Mesenchymal stem cell (in vitro differentiated cells and primary cell): Measurements from ENCODE around the gene CNOT6.

ENCODE experiments used
- DNase-seq: peaks from one replicate; pipeline ENCODE4 v3.0.0-alpha.2; 2013
- H2AFZ ChIP-seq: one replicate; pipeline ENCODE4 v1.6.1; 2013; ENCODE audit warnings: low read depth, mild to moderate bottlenecking, control low read depth, inconsistent platforms, low read length, moderate library complexity
- H2AK5ac ChIP-seq: 2 replicates; pipeline ENCODE4 v1.6.1; 2013; ENCODE audit warnings: low read length, moderate library complexity, mild to moderate bottlenecking, inconsistent platforms; ENCODE audit not compliant: severe bottlenecking
- H2BK120ac ChIP-seq: one replicate; pipeline ENCODE4 v1.6.1; 2013; ENCODE audit warnings: low read depth, mild to moderate bottlenecking, inconsistent platforms, low read length, moderate library complexity
- H2BK12ac ChIP-seq, 2 experiments: one replicate each; pipeline ENCODE4 v1.6.1; 2013; ENCODE audit warnings: inconsistent platforms in 2 of 2, low read length in 2 of 2, mild to moderate bottlenecking in 2 of 2, moderate library complexity in 2 of 2, control low read depth in 1 of 2
- H2BK15ac ChIP-seq: one replicate; pipeline ENCODE4 v1.6.1; 2013; ENCODE audit warnings: mild to moderate bottlenecking, low read depth, inconsistent platforms; ENCODE audit not compliant: poor library complexity, severe bottlenecking
- H2BK5ac ChIP-seq: 2 replicates; pipeline ENCODE4 v1.6.1; 2013; ENCODE audit warnings: low read depth, mild to moderate bottlenecking, low read length, control low read depth, inconsistent platforms; ENCODE audit not compliant: poor library complexity, severe bottlenecking
- H3K14ac ChIP-seq, 2 experiments: one replicate each; pipeline ENCODE4 v1.6.1; 2013; ENCODE audit warnings: inconsistent platforms in 2 of 2, low read length in 2 of 2, control low read depth in 1 of 2, mild to moderate bottlenecking in 1 of 2, moderate library complexity in 1 of 2
- H3K18ac ChIP-seq, 2 experiments: one replicate each; pipeline ENCODE4 v1.6.1; 2013; ENCODE audit warnings: inconsistent platforms in 2 of 2, low read length in 2 of 2, control low read depth in 1 of 2, low read depth in 1 of 2, mild to moderate bottlenecking in 1 of 2
- H3K23ac ChIP-seq, 2 experiments: one replicate each; pipeline ENCODE4 v1.6.1; 2013; ENCODE audit warnings: inconsistent platforms in 2 of 2, low read length in 2 of 2, mild to moderate bottlenecking in 2 of 2, moderate library complexity in 2 of 2, control low read depth in 1 of 2
- H3K27ac ChIP-seq: 2 replicates; pipeline ENCODE4 v1.5.1; 2013; ENCODE audit warnings: mild to moderate bottlenecking, moderate library complexity, low read length, control low read depth, inconsistent platforms; ENCODE audit not compliant: poor library complexity, severe bottlenecking
- H3K27me3 ChIP-seq, 2 experiments: 2 replicates each; pipeline versions ENCODE4 v1.6.1 to v1.7.0; 2013; ENCODE audit warnings: low read length in 2 of 2, mild to moderate bottlenecking in 2 of 2, moderate library complexity in 2 of 2, control low read depth in 1 of 2, inconsistent platforms in 1 of 2; ENCODE audit not compliant: control insufficient read depth in 1 of 2, insufficient read depth in 1 of 2
- H3K36me3 ChIP-seq, 2 experiments: 2 replicates each; pipeline versions ENCODE4 v1.6.1 to v1.7.0; 2013; ENCODE audit warnings: low read length in 2 of 2, control low read depth in 1 of 2, inconsistent platforms in 1 of 2, low read depth in 1 of 2, mild to moderate bottlenecking in 1 of 2; ENCODE audit not compliant: insufficient read depth in 2 of 2, control insufficient read depth in 1 of 2
- H3K4ac ChIP-seq, 2 experiments: one replicate each; pipeline ENCODE4 v1.6.1; 2013; ENCODE audit warnings: inconsistent platforms in 2 of 2, low read length in 2 of 2, mild to moderate bottlenecking in 2 of 2, moderate library complexity in 2 of 2, control low read depth in 1 of 2, low read depth in 1 of 2
- H3K4me1 ChIP-seq: 2 replicates; pipeline ENCODE4 v1.6.1; 2013; ENCODE audit warnings: low read depth, low read length, control low read depth; ENCODE audit not compliant: control insufficient read depth, insufficient read depth
- H3K4me2 ChIP-seq: 2 replicates; pipeline ENCODE4 v1.6.1; 2013; ENCODE audit warnings: low read length, mild to moderate bottlenecking, inconsistent platforms; ENCODE audit not compliant: poor library complexity, severe bottlenecking
- H3K4me3 ChIP-seq, 2 experiments: 2 replicates each; pipeline versions ENCODE4 v1.5.1 to v1.7.0; 2013; ENCODE audit warnings: low read length in 2 of 2, mild to moderate bottlenecking in 2 of 2, control low read depth in 1 of 2, low read depth in 1 of 2; ENCODE audit not compliant: insufficient read depth in 1 of 2
- H3K79me1 ChIP-seq: replicated peaks from 2 replicates; pipeline ENCODE4 v1.6.1; 2013; ENCODE audit warnings: mild to moderate bottlenecking, control low read depth, low read length, inconsistent platforms; ENCODE audit not compliant: poor library complexity, severe bottlenecking
- H3K9ac ChIP-seq: 2 replicates; pipeline ENCODE4 v1.7.0; 2013; ENCODE audit warnings: mild to moderate bottlenecking, low read length, moderate library complexity
- H3K9me3 ChIP-seq: 2 replicates; pipeline ENCODE4 v1.7.0; 2013; ENCODE audit warnings: mild to moderate bottlenecking, low read length; ENCODE audit not compliant: control insufficient read depth
- H4K8ac ChIP-seq: one replicate; pipeline ENCODE4 v1.6.1; 2013; ENCODE audit warnings: inconsistent platforms, mild to moderate bottlenecking, low read length, moderate library complexity
- H4K91ac ChIP-seq: one replicate; pipeline ENCODE4 v1.6.1; 2013; ENCODE audit warnings: mild to moderate bottlenecking, low read length, inconsistent platforms
- WGBS: methylation state at CpG from one replicate; pipeline ENCODE4 v1.1.7; 2013; ENCODE audit warnings: mixed read lengths; 5-methylcytosine and 5-hydroxymethylcytosine counted together

The CNOT6 gene

GRCh38 chr5:180595046-180595379 is 100.8 kb downstream of the CNOT6 start:
- Histone ChIP-seq H2AFZ (no peak overlapping the region), H3K4me1 (peaks cover 20% of the 10 kb centered on the region), H3K9ac (no peak overlapping the region), H3K18ac (no peak overlapping the region), H3K36me3 (no peaks in the 10 kb centered on the region), H3K27me3 (peaks cover 29 to 57% of the 10 kb centered on the region in 2 experiments), H2BK12ac (no peak overlapping the region), H4K8ac (no peak overlapping the region), H4K91ac (no peak overlapping the region), H3K4ac (no peak overlapping the region), H3K4me3 (no peak overlapping the region), H3K23ac (no peak overlapping the region), H3K27ac (no peak overlapping the region), H3K9me3 (no peaks in the 10 kb centered on the region), H2BK5ac (no peak overlapping the region), H2BK15ac (no peak overlapping the region), H2BK120ac (no peak overlapping the region), H3K79me1 (no peaks in the 10 kb centered on the region), H2AK5ac (no peak overlapping the region), H3K4me2 (no peak overlapping the region), H3K14ac (no peak overlapping the region)
- no peak for DNase-seq
- WGBS: 73% methylated on average over 1 of the region's 2 CpGs

GRCh38 chr5:180595381-180596114 is 101.4 kb downstream of the CNOT6 start:
- DNase-seq: no peak
- Histone ChIP-seq H2BK5ac (no peak overlapping the region), H3K18ac (no peak overlapping the region), H3K14ac (no peak overlapping the region), H4K91ac (no peak overlapping the region), H3K4me1 (peaks cover 14% of the 10 kb centered on the region), H3K79me1 (no peaks in the 10 kb centered on the region), H3K9ac (no peak overlapping the region), H2BK120ac (no peak overlapping the region), H4K8ac (no peak overlapping the region), H2AFZ (no peak overlapping the region), H3K9me3 (no peaks in the 10 kb centered on the region), H3K4me2 (no peak overlapping the region), H3K4me3 (no peak overlapping the region), H3K23ac (no peak overlapping the region), H2BK15ac (no peak overlapping the region), H3K27ac (no peak overlapping the region), H3K27me3 (peaks cover 24 to 52% of the 10 kb centered on the region in 2 experiments), H2BK12ac (no peak overlapping the region), H3K4ac (no peak overlapping the region), H2AK5ac (no peak overlapping the region), H3K36me3 (no peaks in the 10 kb centered on the region)
- 92% methylated on average over 25 of the region's 25 CpGs for WGBS

GRCh38 chr5:180596115-180596667 is 102.0 kb downstream of the CNOT6 start:
- Histone ChIP-seq H2BK15ac (no peak overlapping the region), H3K4me2 (no peak overlapping the region), H2BK120ac (no peak overlapping the region), H3K79me1 (no peaks in the 10 kb centered on the region), H3K14ac (no peak overlapping the region), H2BK12ac (no peak overlapping the region), H4K91ac (no peak overlapping the region), H2AFZ (no peak overlapping the region), H3K4me1 (peaks cover 8% of the 10 kb centered on the region), H3K23ac (no peak overlapping the region), H3K4me3 (no peak overlapping the region), H3K4ac (no peak overlapping the region), H3K27ac (no peak overlapping the region), H3K18ac (no peak overlapping the region), H3K9ac (no peak overlapping the region), H4K8ac (no peak overlapping the region), H3K9me3 (no peaks in the 10 kb centered on the region), H2AK5ac (no peak overlapping the region), H2BK5ac (no peak overlapping the region), H3K27me3 (peaks cover 19 to 45% of the 10 kb centered on the region in 2 experiments), H3K36me3 (no peaks in the 10 kb centered on the region)
- 95% methylated on average over 12 of the region's 12 CpGs for WGBS
- no peak for DNase-seq

GRCh38 chr5:180596668-180597231 is 102.6 kb downstream of the CNOT6 start:
- Histone ChIP-seq H2BK15ac (no peak overlapping the region), H2BK120ac (no peak overlapping the region), H3K79me1 (no peaks in the 10 kb centered on the region), H3K4ac (no peak overlapping the region), H3K27me3 (peaks cover 19 to 45% of the 10 kb centered on the region in 2 experiments), H3K27ac (no peak overlapping the region), H3K4me2 (no peak overlapping the region), H2AK5ac (no peak overlapping the region), H2BK12ac (no peak overlapping the region), H3K4me3 (no peak overlapping the region), H3K9ac (no peak overlapping the region), H3K14ac (no peak overlapping the region), H3K36me3 (no peaks in the 10 kb centered on the region), H3K4me1 (peaks cover 2% of the 10 kb centered on the region), H3K23ac (no peak overlapping the region), H3K18ac (no peak overlapping the region), H2BK5ac (no peak overlapping the region), H3K9me3 (no peaks in the 10 kb centered on the region), H2AFZ (no peak overlapping the region), H4K8ac (no peak overlapping the region), H4K91ac (no peak overlapping the region)
- no peak for DNase-seq
- 83% methylated on average over 23 of the region's 24 CpGs for WGBS
